Coronary artery (tissue), 2 donors: ENCODE data around the gene IGF2.
A peak's percentile ranks its signal among the peaks of the same experiment; 100 is the strongest.

ENCODE experiments used
- DNase-seq: peaks from one replicate; pipeline ENCODE4 v3.0.0-alpha.2; 2017; ENCODE audit warnings: low spot score
- H3K27ac ChIP-seq, 2 donors: fragments of 200-600 bp; sonication (generic); one replicate each; pipeline ENCODE4 v1.5.1; 2016 to 2019
- H3K4me3 ChIP-seq: fragments of 200-600 bp; sonication (generic); 2 replicates; pipeline ENCODE4 v1.5.1; 2016; ENCODE audit warnings: mild to moderate bottlenecking, moderate library complexity
- TF ChIP-seq, protein P1 (sequence below): fragments of 200-600 bp; sonication (generic); IDR thresholded peaks from one replicate; pipeline ENCODE4 v1.5.1; 2019; ENCODE audit warnings: antibody characterized with exemption

IGF2 gene

DNA sequence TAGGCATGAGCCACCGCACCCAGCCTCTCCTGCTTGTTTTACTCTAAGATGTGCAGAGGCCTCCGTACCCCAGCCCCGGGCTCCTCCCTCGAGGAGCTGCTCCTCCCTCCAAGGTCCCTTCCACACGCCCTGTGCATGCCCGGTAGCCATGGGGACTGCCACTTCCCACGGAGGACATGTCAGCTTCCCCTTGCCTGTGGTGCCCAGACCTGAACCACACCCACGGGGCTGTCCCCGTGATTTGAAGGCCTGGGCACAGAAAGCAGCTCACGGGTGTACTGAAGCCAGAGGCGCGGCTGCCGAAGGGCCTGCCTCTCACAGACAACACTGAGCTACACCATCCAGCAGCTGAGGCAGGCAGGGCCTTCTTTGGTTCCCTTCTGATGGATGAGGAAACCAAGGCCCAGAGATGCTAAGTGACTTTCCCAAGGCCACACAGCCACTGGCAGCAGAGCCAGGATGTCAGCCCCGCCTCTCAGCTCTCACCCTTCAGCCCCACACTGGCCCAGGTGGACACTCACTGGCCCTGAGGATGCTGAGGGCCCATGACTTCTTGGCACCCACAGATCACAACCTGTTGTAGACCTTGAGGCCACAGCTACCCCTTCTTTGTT lies 14.5 kb upstream of the IGF2 start:
- Histone ChIP-seq H3K27ac (no peak overlapping the region), H3K4me3 (no peak overlapping the region)
- no peak for DNase-seq
- TF ChIP-seq, protein P1, sequence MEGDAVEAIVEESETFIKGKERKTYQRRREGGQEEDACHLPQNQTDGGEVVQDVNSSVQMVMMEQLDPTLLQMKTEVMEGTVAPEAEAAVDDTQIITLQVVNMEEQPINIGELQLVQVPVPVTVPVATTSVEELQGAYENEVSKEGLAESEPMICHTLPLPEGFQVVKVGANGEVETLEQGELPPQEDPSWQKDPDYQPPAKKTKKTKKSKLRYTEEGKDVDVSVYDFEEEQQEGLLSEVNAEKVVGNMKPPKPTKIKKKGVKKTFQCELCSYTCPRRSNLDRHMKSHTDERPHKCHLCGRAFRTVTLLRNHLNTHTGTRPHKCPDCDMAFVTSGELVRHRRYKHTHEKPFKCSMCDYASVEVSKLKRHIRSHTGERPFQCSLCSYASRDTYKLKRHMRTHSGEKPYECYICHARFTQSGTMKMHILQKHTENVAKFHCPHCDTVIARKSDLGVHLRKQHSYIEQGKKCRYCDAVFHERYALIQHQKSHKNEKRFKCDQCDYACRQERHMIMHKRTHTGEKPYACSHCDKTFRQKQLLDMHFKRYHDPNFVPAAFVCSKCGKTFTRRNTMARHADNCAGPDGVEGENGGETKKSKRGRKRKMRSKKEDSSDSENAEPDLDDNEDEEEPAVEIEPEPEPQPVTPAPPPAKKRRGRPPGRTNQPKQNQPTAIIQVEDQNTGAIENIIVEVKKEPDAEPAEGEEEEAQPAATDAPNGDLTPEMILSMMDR = no peak

GRCh38 chr11:2151500-2152257 lies 12.5 kb upstream of the IGF2 start:
- no peak for DNase-seq
- H3K4me3 ChIP-seq = no peak overlapping the region
- TF ChIP-seq, protein P1 = peak; percentile 78
- H3K27ac ChIP-seq = no peak overlapping the region

DNA sequence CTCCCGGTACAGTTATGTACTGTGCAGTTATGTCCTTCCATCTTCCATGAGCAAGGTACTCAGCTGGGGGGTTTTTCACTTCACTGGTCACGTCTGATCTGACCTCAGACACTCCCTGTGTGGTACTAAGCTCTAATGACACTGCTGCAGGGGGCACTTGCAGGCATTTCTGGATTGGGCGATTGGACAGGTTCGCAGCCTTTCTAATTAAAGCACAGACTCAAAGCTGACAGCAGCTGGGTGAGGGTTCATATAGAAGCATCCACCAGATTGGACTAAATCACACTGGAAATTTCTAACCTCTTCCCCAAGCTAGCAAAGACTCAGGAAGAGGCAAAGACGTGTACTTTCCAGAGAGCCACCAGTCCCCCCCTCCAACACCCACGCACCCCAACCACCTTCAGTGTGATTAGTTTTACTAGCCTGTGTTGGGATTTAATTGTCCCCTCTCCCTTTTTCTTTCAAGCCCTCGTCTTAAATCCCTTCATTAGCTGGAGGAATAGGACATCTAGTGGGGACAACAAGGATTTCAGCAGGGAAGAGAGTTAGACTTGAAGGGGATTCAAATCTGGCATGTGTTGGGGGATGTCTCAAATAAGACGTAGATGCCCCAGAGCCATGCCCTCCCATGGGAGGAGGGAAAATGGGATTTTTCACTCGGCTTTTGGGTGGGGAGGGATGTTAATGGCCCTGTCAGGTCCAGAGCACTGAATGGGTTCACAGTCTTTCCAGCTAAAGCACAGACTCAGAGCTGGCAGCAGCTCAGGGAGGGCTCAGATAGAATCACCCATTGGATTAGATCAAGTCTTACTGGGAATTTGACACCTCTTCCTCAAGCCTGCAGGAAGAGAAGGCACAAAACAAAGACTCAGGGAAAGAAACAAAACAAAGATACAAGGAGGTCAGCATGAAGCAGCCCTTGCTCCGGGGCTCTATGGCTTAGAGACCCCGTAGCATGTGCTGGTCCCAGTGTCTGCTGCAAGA lies 11.0 kb upstream of the IGF2 start:
- TF ChIP-seq, protein P1 = no peak
- Histone ChIP-seq H3K4me3 (no peak overlapping the region), H3K27ac (no peak overlapping the region)
- DNase-seq = no peak

DNA sequence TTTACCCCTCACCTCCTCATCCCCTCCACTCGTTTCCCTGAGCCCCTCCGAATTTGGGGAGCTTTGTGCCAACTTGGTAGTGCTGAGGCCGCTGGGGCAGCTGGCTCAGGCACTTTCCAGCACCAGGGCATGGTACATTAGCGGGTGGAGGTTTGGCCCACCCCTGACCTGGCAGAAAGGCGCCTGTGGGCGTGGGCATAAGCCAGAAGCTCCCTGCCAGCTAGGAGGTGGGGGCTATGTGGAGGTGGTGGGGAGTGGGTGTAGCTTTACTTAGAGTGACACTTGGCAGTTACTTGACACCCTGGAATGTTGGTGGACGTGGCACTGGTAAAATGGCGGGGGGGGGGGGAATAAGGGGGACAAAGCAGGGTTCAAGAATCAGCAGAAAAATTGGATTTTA lies 10.3 kb upstream of the IGF2 start:
- no peak for DNase-seq
- no peak overlapping the region for H3K27ac ChIP-seq
- H3K4me3 ChIP-seq = no peak overlapping the region
- TF ChIP-seq, protein P1 = no peak

DNA sequence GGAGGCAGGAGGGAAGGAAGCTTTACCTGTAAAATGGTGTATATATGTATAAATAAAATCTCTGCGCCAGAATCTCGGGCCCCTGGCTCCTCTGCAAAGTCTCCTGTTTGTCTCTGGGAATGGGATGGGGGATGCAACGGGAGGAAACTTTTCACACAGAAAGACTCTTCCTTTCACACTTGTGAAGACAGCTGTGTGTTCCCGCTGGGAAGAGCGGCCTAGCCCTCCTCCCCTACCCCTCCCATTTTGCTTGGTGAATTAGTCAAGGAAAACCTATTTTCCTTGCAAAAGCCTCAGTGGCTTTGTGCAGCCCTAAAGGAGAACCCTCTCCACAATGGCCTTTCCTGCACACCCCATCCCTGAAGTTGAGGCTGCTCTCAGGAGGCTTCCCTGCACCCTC lies 9.4 kb upstream of the IGF2 start:
- no peak overlapping the region for H3K4me3 ChIP-seq
- no peak for DNase-seq

DNA sequence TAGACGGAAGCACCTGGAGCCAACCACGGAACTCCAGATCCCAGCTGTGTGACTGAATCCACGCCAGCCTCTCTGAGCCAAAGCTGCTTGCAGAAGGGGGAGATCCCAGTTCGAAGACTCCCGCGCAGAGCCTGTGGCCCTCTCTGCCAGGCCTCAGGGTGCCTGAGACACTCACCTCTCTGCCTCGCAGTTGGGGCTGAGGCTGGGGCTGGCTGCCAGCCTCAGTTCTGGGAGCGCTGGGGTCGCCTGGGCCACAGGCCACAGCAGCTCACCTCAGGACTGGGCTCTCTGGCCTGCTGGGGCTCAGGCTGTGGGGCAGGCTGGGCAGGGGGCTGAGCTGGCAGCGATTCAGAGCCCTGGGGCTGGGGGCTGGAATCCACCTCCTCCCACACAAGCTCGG lies 8.2 kb upstream of the IGF2 start:
- TF ChIP-seq, protein P1 = no peak
- no peak for DNase-seq
- Histone ChIP-seq H3K4me3 (no peak overlapping the region), H3K27ac (no peak overlapping the region)

More for the DNA sequence above, 9.4 kb upstream of the IGF2 start:
- TF ChIP-seq, protein P1 = no peak
- no peak overlapping the region for H3K27ac ChIP-seq
